Measurements from ENCODE around the gene CDK9. TPM values are rescaled to one million over a fixed set of nuclear protein-coding genes. Genes with fewer than 3 reads are reported as not detected.

CDK9 gene
- total RNA-seq, 2 experiments from 2014 or later = 86.2 to 91.6 TPM

DNA sequence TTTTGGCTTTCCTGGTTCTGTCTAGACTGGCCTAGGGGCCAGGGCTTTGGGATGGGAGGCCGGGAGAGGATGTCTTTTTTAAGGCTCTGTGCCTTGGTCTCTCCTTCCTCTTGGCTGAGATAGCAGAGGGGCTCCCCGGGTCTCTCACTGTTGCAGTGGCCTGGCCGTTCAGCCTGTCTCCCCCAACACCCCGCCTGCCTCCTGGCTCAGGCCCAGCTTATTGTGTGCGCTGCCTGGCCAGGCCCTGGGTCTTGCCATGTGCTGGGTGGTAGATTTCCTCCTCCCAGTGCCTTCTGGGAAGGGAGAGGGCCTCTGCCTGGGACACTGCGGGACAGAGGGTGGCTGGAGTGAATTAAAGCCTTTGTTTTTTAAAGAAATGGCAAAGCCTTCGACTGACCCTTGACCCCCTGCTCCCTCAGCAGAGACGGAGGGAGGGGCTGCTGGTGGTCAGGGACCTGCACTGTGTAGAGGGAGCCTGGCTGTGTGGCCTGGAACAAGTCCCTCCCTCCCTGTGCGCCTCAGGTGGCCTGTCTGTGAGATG, 27.9 kb downstream of the CDK9 start:
- intact Hi-C loops (cut with micrococcal nuclease) = no loop called here
- POLR2A ChIA-PET = interaction anchor here (0.9 to 2.5 kb wide), 4 partner anchors 9 to 56 kb away, joined by 3 to 8 read pairs (median 4); no protein-coding TSS in a partner anchor
- TF ChIP-seq, protein P1, sequence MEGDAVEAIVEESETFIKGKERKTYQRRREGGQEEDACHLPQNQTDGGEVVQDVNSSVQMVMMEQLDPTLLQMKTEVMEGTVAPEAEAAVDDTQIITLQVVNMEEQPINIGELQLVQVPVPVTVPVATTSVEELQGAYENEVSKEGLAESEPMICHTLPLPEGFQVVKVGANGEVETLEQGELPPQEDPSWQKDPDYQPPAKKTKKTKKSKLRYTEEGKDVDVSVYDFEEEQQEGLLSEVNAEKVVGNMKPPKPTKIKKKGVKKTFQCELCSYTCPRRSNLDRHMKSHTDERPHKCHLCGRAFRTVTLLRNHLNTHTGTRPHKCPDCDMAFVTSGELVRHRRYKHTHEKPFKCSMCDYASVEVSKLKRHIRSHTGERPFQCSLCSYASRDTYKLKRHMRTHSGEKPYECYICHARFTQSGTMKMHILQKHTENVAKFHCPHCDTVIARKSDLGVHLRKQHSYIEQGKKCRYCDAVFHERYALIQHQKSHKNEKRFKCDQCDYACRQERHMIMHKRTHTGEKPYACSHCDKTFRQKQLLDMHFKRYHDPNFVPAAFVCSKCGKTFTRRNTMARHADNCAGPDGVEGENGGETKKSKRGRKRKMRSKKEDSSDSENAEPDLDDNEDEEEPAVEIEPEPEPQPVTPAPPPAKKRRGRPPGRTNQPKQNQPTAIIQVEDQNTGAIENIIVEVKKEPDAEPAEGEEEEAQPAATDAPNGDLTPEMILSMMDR (IDR thresholded peaks at IDR 0.05) = no peak
- Mint-ChIP-seq H3K27me3 (no peaks in the 10 kb centered on the region), H3K9me3 (no peaks in the 10 kb centered on the region), H3K36me3 (ENCODE audit: low read depth) (peaks cover 25% of the 10 kb centered on the region), H3K4me3 (no peak overlapping the region), H3K27ac (no peak overlapping the region), H3K4me1 (ENCODE audit: low read depth) (no peaks in the 10 kb centered on the region)
- ATAC-seq (no peak), DNase-seq (no peak)
- CTCF ChIA-PET = no interaction called here

DNA sequence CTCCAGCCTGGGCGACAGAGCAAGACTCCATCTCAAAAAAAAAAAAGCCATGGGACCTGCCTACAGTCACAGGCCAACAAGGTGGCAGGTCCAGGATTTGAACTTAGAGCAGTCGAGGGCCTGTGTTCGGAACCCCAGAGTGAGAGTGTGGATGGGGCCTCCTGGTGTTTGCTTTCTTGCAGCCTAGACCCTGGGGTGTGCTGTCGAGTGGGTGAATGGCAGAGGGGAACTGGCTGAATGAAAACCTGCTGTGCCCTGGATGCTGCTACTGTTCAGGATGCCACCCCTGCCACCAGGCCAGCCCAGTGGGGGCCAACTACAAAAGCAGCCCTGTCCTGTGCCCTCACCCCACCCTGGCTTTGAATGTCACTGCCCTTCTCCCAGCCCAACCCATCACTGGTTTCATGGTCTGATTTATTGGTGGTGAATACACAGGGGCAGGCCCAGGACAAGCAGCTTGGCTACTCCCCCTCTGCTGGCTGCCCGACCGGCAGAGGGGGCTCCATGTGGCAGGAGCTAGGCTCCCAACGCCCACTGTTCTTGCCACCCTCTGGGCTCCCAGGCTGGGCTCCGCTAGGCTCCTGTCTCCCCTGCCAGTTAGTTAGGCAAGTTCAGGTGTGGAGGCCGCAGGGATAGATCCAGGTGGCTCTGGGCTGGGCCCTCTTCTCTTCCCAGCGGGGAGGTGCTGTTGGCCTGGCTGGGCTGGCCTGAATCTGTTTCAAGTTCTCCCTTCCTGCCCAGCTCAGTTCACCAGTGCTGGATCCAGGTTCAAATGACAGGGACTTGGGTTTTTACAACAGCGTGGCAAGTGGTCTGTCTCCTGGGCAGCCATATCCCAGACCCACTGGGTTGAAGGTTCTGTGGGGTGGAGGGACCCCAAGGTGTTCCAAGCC, 29.0 kb downstream of the CDK9 start:
- TF ChIP-seq, protein P1 (IDR thresholded peaks at IDR 0.05) = no peak
- peaks cover 19% of the 10 kb centered on the region for H3K36me3 Mint-ChIP-seq (ENCODE audit: low read depth)
- H3K27ac Mint-ChIP-seq = no peak overlapping the region
- H3K4me3 Mint-ChIP-seq = no peak overlapping the region
- POLR2A ChIA-PET = interaction anchor here (1.3 to 2.5 kb wide), 4 partner anchors 10 to 55 kb away, joined by 3 to 8 read pairs (median 5); partner anchors contain the start of gene FPGS
- no peaks in the 10 kb centered on the region for H3K4me1 Mint-ChIP-seq (ENCODE audit: low read depth)
- CTCF ChIA-PET = no interaction called here
- intact Hi-C loops (cut with micrococcal nuclease) = no loop called here
- no peaks in the 10 kb centered on the region for H3K27me3 Mint-ChIP-seq
- ATAC-seq (no peak), DNase-seq (no peak)
- no peaks in the 10 kb centered on the region for H3K9me3 Mint-ChIP-seq

DNA sequence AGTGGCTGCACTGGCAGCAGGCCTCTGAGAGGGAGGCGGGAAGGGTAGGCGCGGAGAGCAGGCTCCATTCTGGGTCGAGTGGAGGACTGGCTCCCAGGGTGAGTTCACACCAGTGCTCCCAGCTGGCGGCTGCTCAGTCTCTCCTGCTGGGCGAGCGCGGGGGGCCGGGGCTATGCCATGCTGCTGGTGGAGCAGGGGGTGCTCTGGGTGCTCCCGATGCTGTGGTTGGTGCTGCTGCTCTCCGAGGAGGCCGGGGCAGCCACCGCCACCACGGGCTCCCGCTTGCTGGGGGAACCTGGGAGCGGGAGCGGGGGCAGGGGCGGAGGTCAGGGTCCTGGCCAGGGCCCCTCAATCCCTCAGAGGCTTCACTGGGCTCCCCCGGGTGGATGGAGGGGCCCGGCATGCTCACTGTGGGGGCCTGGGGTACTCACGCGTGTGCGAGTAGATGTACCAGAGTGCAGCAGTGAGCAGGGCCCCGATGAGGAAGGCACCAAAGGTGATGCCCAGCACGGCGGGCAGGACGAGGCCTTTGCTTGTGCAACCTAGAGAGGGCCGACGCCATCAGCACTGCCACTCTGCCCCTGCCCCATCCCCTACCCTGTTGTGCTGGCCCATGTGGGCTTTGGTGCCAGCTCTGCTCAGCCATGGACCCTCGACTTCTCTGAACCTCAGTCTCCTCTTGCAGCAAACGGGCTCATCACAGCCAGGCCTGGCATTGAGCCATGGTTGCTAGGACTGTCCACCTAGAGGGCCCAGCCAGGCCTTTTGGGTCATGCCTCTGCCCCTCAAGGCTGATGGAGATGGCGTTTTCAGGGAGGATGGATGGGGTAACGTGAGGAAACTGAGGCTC, 29.9 kb downstream of the CDK9 start:
- H3K4me1 Mint-ChIP-seq (ENCODE audit: low read depth) = no peaks in the 10 kb centered on the region
- DNase-seq (no peak), ATAC-seq (no peak)
- ChIA-PET POLR2A (interaction anchor here (1.3 to 2.1 kb wide), 3 partner anchors 11 to 26 kb away, joined by 3 to 6 read pairs (median 5); partner anchors contain the start of gene FPGS), CTCF (no interaction called here)
- H3K9me3 Mint-ChIP-seq = no peaks in the 10 kb centered on the region
- intact Hi-C loops (cut with micrococcal nuclease) = no loop called here
- no peaks in the 10 kb centered on the region for H3K27me3 Mint-ChIP-seq
- H3K27ac Mint-ChIP-seq = no peak overlapping the region
- H3K4me3 Mint-ChIP-seq = no peak overlapping the region
- TF ChIP-seq, protein P1 (IDR thresholded peaks at IDR 0.05) = no peak
- peaks cover 14% of the 10 kb centered on the region for H3K36me3 Mint-ChIP-seq (ENCODE audit: low read depth)

DNA sequence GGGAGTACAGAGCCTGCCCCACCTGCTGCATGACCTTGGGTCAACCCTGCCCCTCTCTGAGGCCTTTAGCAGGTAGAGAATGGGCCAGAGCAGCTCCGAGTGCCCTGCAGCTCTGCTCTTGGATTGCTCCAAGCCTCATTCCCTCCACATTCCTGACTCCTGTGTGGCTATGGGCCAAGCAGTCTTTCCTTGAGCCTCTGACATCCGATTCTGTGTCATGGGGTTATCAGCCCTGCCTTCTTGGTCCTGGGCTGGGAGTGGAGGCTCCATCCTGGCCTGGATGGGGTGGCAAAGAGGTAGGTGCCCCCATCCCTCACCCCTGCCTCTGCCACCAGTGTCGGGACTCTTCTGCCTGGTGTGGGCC, 30.5 kb downstream of the CDK9 start:
- H3K36me3 Mint-ChIP-seq (ENCODE audit: low read depth) = peaks cover 14% of the 10 kb centered on the region
- ChIA-PET POLR2A (interaction anchor here (0.5 to 2.1 kb wide), 2 partner anchors 9 to 10 kb away, joined by 3 to 6 read pairs; no protein-coding TSS in a partner anchor), CTCF (no interaction called here)
- H3K4me1 Mint-ChIP-seq (ENCODE audit: low read depth) = no peaks in the 10 kb centered on the region
- no peaks in the 10 kb centered on the region for H3K9me3 Mint-ChIP-seq
- no peaks in the 10 kb centered on the region for H3K27me3 Mint-ChIP-seq
- ATAC-seq (no peak), DNase-seq (no peak)
- H3K27ac Mint-ChIP-seq = no peak overlapping the region
- no peak overlapping the region for H3K4me3 Mint-ChIP-seq
- TF ChIP-seq, protein P1 (IDR thresholded peaks at IDR 0.05) = no peak
- intact Hi-C loops (cut with micrococcal nuclease) = no loop called here
